GM18907 (cell line): Measurements from ENCODE around the gene UGGT2.
"Not testable (repeated sequence)": the region's sequence is repeated elsewhere in the genome, so short reads cannot be mapped to it uniquely, and the experiment has no call there.

ENCODE experiments used
- ATAC-seq: cut with Tn5 transposase; IDR thresholded peaks from one replicate; pipeline ENCODE4 v1.9.1; 2021; ENCODE audit warnings: mild to moderate bottlenecking, moderate library complexity; ENCODE audit not compliant: unreplicated experiment

UGGT2 gene

DNA sequence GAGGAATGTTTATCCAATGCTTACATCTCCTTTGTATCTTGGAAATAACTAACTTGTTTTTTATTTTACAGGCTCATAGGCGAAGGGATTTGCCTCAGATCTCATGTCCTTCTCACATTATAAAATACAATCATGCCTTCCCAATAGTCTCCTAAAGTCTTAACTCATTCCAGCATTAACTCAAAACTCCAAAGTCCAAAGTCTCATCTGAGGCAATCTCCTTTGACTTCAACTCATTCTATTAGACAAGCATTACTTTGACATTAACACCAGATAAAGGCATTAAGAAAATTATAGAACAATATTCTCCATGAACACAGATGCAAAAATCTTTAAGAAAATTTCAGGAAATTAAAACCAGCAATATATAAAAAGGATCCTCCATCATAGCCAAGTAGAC, 238.7 kb downstream of the UGGT2 start:
- no peak for ATAC-seq

DNA sequence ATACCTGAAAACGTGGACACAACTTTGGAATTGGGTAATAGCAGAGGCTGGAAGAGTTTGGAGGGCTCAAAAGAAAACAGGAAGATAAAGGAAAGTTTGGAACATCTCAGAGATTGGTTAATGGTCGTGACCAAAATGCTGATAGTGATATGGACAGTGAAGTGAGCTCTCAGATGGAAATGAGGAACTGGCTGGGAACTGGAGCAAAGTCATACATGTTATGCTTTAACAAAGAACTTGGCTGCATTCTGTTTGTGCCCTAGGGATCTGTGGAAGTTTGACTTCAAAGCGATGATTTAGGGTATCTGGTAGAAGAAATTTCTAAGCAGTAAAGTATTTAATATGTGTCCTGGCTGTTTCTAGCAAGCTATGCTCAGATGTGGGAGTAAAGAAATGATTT, 240.1 kb downstream of the UGGT2 start:
- no peak for ATAC-seq

- no peak for ATAC-seq
These were observed 243.8 kb downstream of the UGGT2 start for GRCh38 chr13:95809429-95809828.

DNA sequence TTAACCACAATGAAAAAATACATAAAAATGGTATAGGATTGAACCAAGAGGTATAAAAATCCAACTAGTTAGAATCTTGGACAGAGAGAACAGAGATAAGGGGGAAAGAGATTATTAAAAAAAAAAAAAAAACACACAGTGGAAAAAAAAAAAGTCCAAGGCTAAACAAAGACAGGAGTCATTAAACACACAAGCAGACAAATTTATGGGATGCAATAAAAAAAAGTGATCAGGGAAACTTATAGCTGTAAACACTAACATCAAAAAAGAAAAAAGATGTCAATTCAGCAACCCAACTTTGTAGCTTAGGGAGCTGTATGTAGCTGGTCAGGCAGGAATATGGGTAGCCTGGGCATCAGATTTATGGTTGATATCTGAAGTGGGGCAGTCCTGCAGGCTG, 247.3 kb downstream of the UGGT2 start:
- ATAC-seq = no peak

- ATAC-seq = no peak
These were observed 251.4 kb downstream of the UGGT2 start for GRCh38 chr13:95801825-95802224.

DNA sequence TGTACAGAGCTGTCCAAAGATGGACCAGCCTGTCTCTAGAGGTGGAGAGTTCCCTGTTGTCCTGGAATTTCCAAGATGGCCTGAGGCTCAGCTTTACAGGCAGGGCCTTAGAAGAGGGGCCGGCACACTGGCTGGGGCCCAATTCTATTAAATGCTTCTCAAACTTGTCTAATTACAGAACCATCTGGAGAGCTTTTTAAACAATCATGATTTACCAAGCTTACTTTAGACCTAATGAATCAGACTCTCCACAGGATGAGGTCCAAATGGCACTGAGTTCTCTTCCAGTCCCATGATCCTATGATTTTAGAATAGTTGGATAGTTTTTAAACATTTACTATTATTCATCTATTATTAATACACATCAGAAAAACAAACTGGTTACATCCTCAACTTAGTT, 252.8 kb downstream of the UGGT2 start:
- no peak for ATAC-seq

- no peak for ATAC-seq
These were observed 256.2 kb downstream of the UGGT2 start for GRCh38 chr13:95797016-95797415.

GRCh38 chr13:95793781-95794180, 259.4 kb downstream of the UGGT2 start:
- no peak for ATAC-seq

DNA sequence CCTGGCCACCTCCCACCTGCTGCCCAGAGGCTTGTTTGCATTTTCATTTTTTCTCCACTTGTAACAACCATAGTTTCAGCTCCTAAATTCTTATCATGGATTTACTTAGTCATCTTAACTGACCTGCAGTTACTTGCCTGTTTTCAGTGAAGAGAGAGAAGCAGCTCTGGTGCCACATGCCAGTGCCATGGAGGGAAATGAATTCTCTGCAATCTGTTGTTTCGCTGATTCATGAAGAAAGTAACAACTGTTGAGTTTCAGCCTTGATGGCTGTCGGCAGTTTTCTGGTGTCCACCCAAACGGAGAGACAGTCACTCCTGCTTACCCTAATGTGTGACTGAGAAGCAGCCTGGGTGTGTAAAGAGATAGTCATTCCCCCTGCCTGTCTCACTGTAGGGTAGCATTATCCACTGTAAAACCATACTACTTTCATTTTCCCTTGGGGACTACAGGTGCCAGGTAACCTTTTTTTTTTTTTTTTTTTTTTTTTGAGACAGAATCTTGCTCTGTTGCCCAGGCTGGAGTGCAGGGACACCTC, 260.1 kb downstream of the UGGT2 start:
- ATAC-seq = no peak

GRCh38 chr13:95791084-95791722, 262.0 kb downstream of the UGGT2 start:
- ATAC-seq = no peak

DNA sequence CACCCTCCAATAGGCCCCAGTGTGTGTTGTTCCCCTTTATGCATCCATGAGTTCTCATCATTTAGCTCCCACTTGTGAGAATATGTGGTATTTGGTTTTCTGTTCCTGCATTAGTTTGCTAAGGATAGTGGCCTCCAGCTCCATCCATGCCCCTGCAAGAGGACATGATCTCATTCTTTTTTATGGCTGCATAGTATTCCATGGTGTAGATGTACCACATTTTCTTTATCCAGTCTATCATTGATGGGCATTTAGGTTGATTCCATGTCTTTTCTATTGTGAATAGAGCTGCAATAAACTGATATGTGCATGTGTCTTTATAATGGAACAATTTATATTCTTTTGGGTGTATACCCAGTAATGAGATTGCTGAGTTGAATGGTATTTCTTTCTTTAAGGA, 263.9 kb downstream of the UGGT2 start:
- not testable (repeated sequence) for ATAC-seq

DNA sequence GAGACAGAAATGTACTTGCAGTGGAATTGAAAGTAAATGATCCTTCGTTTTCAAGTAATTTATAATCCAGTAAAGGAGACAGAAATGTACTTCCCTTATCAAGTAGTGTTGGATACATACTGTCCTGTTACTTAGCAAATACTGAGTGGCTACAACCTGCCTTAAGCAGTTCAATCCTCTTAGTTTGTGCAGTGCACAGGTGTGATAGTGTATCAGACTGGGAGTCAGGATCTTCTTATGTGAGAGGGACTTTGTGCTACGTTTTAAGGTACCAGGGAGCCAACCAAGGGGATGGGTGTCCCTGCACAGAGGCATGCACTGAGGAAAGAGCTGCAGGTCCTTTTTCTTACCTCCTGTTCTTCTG, 265.1 kb downstream of the UGGT2 start:
- ATAC-seq = no peak

DNA sequence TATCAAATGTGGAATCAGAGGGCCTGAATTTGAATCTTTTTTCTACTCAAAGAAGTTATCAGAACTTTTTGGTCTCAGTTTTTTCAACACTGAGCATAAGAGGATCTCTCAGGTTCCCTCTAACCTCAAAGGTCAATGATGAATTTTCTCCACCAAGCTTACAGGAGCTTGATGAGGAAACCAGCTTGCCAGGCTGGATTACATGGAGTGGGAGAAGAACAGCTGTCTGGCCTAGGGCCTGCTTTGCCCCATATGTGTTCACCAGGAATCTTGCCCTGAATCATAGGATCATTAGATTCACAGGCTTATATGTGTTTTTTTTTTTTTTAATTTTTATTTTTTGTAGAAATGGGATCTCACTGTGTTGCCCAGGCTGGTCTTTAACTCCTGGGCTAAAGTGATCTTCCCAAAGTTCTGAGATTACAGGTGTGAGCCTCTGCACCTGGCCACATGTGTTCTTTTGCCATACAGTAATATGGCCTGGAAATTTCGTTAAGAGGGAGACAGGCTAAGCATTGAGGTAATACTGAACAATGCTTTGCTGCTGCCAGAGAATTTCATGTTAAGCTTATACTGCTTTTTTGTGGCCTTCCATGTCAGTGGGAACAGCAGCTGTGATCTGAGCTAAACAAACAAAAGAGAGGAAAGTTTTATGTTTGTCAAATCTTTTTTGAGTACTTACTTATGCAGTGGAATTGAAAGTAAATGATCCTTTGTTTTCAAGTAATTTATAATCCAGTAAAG, 265.7 kb downstream of the UGGT2 start:
- no peak for ATAC-seq

DNA sequence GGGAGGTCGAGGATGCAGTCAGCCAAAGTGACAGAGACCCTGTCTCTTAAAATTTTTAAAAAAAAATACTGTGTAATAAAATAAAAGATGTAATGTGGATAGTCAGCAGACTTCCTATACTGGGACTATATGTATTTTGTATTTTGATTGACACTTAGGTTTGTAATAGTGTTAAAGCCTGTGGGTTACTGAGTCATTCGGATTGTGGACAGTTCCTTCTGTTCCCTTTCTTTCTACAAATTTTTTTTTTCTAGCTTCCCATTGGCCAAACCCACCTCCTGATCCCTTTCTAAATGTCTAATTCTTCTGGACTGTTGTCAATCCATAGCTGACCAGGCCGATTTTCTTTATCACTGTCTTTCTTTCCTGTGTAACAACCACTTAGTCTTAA, 268.3 kb downstream of the UGGT2 start:
- ATAC-seq = no peak

GRCh38 chr13:95784161-95784899, 268.9 kb downstream of the UGGT2 start:
- ATAC-seq = no peak

- ATAC-seq = no peak
These were observed 269.5 kb downstream of the UGGT2 start for GRCh38 chr13:95783747-95784146.

DNA sequence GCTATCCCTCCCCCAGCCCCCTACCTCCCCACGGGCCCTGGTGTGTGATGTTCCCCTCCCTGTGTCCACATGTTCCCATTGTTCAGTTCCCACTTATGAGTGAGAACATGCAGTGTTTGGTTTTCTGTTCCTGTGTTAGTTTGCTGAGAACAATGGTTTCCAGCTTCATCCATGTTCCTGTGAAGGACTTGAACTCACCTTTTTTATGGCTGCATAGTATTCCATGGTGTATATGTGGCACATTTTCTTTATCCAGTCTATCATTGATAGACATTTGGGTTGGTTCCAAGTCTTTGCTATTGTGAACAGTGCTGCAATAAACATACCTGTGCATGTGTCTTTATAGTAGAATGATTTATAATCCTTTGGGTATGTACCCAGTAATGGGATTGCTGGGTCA, 271.3 kb downstream of the UGGT2 start:
- not testable (repeated sequence) for ATAC-seq

- no peak for ATAC-seq
These were observed 272.2 kb downstream of the UGGT2 start for GRCh38 chr13:95781016-95781415.

DNA sequence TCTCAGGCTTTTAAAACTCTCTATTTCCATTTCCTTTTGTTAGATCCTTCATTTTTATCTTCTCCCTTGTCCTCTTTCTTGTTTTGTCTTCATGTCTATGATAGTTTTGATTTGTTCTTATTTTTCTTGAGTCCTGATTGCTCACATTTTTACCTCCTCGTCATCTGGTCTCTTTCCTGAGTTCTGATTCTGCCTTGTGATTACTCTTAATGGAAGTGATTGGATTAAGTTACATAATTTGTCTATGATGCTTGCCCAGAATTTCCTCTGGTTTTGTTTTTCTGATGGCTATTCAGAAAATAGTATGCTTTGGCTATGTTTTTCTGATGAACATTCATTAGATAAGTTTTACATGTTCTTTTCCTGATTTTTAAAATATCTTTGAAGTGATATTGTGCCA, 273.7 kb downstream of the UGGT2 start:
- no peak for ATAC-seq

DNA sequence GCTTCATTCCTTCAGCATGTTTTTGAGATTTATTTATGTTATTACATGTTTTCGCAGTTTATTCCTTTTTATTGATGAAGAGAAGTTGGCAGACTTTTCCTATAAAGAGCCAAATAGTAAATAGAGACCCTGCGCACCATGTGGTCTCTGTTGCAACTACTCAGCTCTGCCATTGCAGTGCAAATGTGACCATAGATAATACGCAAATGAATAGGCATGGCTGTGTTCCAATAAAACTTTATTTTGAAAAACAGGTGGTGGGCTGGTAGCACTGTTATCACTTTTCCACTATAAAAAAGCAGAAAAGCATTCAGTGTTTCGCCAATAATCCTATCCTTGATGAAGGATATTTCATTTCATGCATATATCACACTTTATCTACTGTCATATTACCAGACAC, 281.3 kb downstream of the UGGT2 start:
- no peak for ATAC-seq

- ATAC-seq = no peak
These were observed 289.6 kb downstream of the UGGT2 start for GRCh38 chr13:95763601-95764000.

DNA sequence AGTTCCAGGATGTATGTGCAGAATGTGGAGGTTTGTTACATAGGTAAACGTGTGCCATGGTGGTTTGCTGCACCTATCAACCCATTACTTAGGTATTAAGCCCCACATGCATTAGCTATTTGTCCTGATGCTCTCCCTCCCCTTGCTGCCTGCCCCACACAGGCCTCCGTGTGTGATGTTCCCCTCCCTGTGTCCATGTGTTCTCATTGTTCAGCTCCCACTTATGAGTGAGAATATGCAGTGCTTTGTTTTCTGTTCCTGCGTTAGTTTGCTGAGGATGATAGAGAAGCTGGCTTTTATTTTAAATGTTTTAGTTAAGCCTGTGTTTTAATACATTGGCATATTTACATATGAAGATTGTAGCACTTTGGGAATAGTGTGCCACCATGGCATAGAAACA, 290.6 kb downstream of the UGGT2 start:
- not testable (repeated sequence) for ATAC-seq
